HepG2 (cell line): Measurements from ENCODE around the gene NEK5. TPM values are rescaled to one million over a fixed set of nuclear protein-coding genes. Genes with fewer than 3 reads are reported as not detected.

Source experiments
- CTCF ChIP-seq: sonication (generic); formaldehyde crosslinking; IDR thresholded peaks from 2 replicates; pipeline ENCODE4 v1.5.0; 2020; ENCODE audit warnings: mild to moderate bottlenecking, missing genetic modification reagents, moderate library complexity
- HDAC2 ChIP-seq: sonication (generic); formaldehyde crosslinking; IDR thresholded peaks from 2 replicates; pipeline ENCODE4 v1.4.0; 2020; ENCODE audit warnings: missing genetic modification reagents
- HIVEP1 ChIP-seq: sonication (generic); formaldehyde crosslinking; IDR thresholded peaks from 2 replicates; pipeline ENCODE4 v1.4.0; 2020; ENCODE audit warnings: mild to moderate bottlenecking, missing genetic modification reagents
- MIER3 ChIP-seq: IDR thresholded peaks from 2 replicates; pipeline ENCODE4 v1.6.1; 2016; ENCODE audit warnings: missing compliant biosample characterization, borderline replicate concordance
- NR3C1 ChIP-seq: sonication (generic); formaldehyde crosslinking; IDR thresholded peaks from 2 replicates; pipeline ENCODE4 v1.4.0; 2020; ENCODE audit warnings: missing genetic modification reagents
- SMYD3 ChIP-seq: sonication (generic); formaldehyde crosslinking; IDR thresholded peaks from 2 replicates; pipeline ENCODE4 v1.8.1; 2023; ENCODE audit warnings: mild to moderate bottlenecking, missing genetic modification reagents
- SSRP1 ChIP-seq: IDR thresholded peaks from 2 replicates; pipeline ENCODE4 v1.6.1; 2016; ENCODE audit warnings: control low read depth
- ZIK1 ChIP-seq: sonication (generic); formaldehyde crosslinking; IDR thresholded peaks from 2 replicates; pipeline ENCODE4 v1.5.0; 2020; ENCODE audit warnings: mild to moderate bottlenecking, low read depth, missing genetic modification reagents, borderline replicate concordance
- ZNF17 ChIP-seq: sonication (generic); formaldehyde crosslinking; IDR thresholded peaks from 2 replicates; pipeline ENCODE4 v1.5.0; 2020; ENCODE audit warnings: mild to moderate bottlenecking, missing genetic modification reagents
- ZNF275 ChIP-seq: sonication (generic); formaldehyde crosslinking; IDR thresholded peaks from 2 replicates; pipeline ENCODE4 v1.8.0; 2022; ENCODE audit warnings: missing genetic modification reagents, mild to moderate bottlenecking, inconsistent platforms, borderline replicate concordance
- ZNF724P ChIP-seq: sonication (generic); formaldehyde crosslinking; IDR thresholded peaks from 2 replicates; pipeline ENCODE4 v1.8.0; 2022; ENCODE audit warnings: missing genetic modification reagents, borderline replicate concordance
- polyA plus RNA-seq, 8 experiments: library from polyadenylated mRNA; depleted of rRNA in 3 of 8; stranded (reverse) in 7 of 8; unstranded in 1 of 8; fragments of >200 nt; fragmentation: Illumina TruSeq in 4 of 8; extraction: Trizol in 4 of 8; gene quantifications; 2 replicates each; pipeline versions ENCODE4 v1.2.1 to v1.2.3, GENCODE V29; 2011 to 2016; ENCODE audit warnings: low read depth in 4 of 8, missing spikeins in 1 of 8, mixed read lengths in 1 of 8; ENCODE audit not compliant: insufficient read depth in 1 of 8
- total RNA-seq, 5 experiments: library from RNA; depleted of rRNA; stranded (reverse); fragments of >200 nt; fragmentation: Illumina TruSeq; extraction: Trizol; gene quantifications; 2 replicates each; pipeline ENCODE4 v1.2.3, GENCODE V29; 2016; ENCODE audit warnings: low read depth in 1 of 5
- TF ChIP-seq, protein P1 (sequence below): sonication (generic); formaldehyde crosslinking; IDR thresholded peaks from 2 replicates; pipeline ENCODE4 v1.4.0; 2020; ENCODE audit warnings: mild to moderate bottlenecking, missing genetic modification reagents
- TF ChIP-seq, protein P2 (sequence below): sonication (generic); formaldehyde crosslinking; IDR thresholded peaks from 2 replicates; pipeline ENCODE4 v1.9.0; 2021; ENCODE audit warnings: missing genetic modification reagents, borderline replicate concordance
- TF ChIP-seq, protein P3 (sequence below): sonication (generic); formaldehyde crosslinking; IDR thresholded peaks from 2 replicates; pipeline ENCODE4 v1.9.0; 2021; ENCODE audit warnings: missing genetic modification reagents, mild to moderate bottlenecking, borderline replicate concordance
- TF ChIP-seq, protein P4 (sequence below): sonication (generic); formaldehyde crosslinking; IDR thresholded peaks from 2 replicates; pipeline ENCODE4 v1.9.0; 2022; ENCODE audit warnings: missing genetic modification reagents, mild to moderate bottlenecking, borderline replicate concordance
- TF ChIP-seq, protein P5 (sequence below): sonication (generic); formaldehyde crosslinking; IDR thresholded peaks from 2 replicates; pipeline ENCODE4 v1.5.0; 2020; ENCODE audit warnings: mild to moderate bottlenecking, missing genetic modification reagents

NEK5 gene
- total and polyA plus RNA-seq, 2 of the 13 experiments (the other 11 are each of a cell fraction or from before 2014, with no cell fraction given) = 0.12 to 0.22 TPM

- TF ChIP-seq, protein P1, sequence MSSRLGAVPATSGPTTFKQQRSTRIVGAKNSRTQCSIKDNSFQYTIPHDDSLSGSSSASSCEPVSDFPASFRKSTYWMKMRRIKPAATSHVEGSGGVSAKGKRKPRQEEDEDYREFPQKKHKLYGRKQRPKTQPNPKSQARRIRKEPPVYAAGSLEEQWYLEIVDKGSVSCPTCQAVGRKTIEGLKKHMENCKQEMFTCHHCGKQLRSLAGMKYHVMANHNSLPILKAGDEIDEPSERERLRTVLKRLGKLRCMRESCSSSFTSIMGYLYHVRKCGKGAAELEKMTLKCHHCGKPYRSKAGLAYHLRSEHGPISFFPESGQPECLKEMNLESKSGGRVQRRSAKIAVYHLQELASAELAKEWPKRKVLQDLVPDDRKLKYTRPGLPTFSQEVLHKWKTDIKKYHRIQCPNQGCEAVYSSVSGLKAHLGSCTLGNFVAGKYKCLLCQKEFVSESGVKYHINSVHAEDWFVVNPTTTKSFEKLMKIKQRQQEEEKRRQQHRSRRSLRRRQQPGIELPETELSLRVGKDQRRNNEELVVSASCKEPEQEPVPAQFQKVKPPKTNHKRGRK (CRISPR knock-in tag) = no peak; the same call in 1 of the 2 replicates
- TF ChIP-seq ZIK1 = peak; percentile 81; the same call in 1 of the 2 replicates
- TF ChIP-seq SSRP1 (CRISPR knock-in tag) = no peak; the same call in 1 of the 2 replicates
- TF ChIP-seq CTCF (CRISPR knock-in tag) = peak; percentile 36; the same call in 1 of the 2 replicates
- peak; percentile 94; the same call in 1 of the 2 replicates for TF ChIP-seq ZNF724P (CRISPR knock-in tag)
- peak; percentile 72; the same call in 1 of the 2 replicates for TF ChIP-seq MIER3 (CRISPR knock-in tag)
- TF ChIP-seq, protein P2, sequence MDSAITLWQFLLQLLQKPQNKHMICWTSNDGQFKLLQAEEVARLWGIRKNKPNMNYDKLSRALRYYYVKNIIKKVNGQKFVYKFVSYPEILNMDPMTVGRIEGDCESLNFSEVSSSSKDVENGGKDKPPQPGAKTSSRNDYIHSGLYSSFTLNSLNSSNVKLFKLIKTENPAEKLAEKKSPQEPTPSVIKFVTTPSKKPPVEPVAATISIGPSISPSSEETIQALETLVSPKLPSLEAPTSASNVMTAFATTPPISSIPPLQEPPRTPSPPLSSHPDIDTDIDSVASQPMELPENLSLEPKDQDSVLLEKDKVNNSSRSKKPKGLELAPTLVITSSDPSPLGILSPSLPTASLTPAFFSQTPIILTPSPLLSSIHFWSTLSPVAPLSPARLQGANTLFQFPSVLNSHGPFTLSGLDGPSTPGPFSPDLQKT = no peak
- peak; percentile 82 for TF ChIP-seq HDAC2
- TF ChIP-seq ZNF275 (CRISPR knock-in tag) = no peak
- no peak for TF ChIP-seq NR3C1 (CRISPR knock-in tag)
- TF ChIP-seq, protein P3, sequence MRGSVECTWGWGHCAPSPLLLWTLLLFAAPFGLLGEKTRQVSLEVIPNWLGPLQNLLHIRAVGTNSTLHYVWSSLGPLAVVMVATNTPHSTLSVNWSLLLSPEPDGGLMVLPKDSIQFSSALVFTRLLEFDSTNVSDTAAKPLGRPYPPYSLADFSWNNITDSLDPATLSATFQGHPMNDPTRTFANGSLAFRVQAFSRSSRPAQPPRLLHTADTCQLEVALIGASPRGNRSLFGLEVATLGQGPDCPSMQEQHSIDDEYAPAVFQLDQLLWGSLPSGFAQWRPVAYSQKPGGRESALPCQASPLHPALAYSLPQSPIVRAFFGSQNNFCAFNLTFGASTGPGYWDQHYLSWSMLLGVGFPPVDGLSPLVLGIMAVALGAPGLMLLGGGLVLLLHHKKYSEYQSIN = no peak
- TF ChIP-seq ZNF17 (CRISPR knock-in tag) = no peak
- no peak; the same call in none of the 2 replicates for TF ChIP-seq SMYD3
- TF ChIP-seq, protein P4, sequence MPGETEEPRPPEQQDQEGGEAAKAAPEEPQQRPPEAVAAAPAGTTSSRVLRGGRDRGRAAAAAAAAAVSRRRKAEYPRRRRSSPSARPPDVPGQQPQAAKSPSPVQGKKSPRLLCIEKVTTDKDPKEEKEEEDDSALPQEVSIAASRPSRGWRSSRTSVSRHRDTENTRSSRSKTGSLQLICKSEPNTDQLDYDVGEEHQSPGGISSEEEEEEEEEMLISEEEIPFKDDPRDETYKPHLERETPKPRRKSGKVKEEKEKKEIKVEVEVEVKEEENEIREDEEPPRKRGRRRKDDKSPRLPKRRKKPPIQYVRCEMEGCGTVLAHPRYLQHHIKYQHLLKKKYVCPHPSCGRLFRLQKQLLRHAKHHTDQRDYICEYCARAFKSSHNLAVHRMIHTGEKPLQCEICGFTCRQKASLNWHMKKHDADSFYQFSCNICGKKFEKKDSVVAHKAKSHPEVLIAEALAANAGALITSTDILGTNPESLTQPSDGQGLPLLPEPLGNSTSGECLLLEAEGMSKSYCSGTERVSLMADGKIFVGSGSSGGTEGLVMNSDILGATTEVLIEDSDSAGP (CRISPR knock-in tag) = peak; percentile 93; the same call in 1 of the 2 replicates
- TF ChIP-seq HIVEP1 (CRISPR knock-in tag) = no peak; the same call in 1 of the 2 replicates
- TF ChIP-seq, protein P5, sequence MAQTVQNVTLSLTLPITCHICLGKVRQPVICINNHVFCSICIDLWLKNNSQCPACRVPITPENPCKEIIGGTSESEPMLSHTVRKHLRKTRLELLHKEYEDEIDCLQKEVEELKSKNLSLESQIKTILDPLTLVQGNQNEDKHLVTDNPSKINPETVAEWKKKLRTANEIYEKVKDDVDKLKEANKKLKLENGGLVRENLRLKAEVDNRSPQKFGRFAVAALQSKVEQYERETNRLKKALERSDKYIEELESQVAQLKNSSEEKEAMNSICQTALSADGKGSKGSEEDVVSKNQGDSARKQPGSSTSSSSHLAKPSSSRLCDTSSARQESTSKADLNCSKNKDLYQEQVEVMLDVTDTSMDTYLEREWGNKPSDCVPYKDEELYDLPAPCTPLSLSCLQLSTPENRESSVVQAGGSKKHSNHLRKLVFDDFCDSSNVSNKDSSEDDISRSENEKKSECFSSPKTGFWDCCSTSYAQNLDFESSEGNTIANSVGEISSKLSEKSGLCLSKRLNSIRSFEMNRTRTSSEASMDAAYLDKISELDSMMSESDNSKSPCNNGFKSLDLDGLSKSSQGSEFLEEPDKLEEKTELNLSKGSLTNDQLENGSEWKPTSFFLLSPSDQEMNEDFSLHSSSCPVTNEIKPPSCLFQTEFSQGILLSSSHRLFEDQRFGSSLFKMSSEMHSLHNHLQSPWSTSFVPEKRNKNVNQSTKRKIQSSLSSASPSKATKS (CRISPR knock-in tag) = no peak
These were observed 117.0 kb downstream of the NEK5 start, which contains the start of gene ALG11 (continued) for GRCh38 chr13:52011632-52012511.
